BJ (cell line): ENCODE measurements around the gene ZFP36L2. TPM values are rescaled to one million over a fixed set of nuclear protein-coding genes. Genes with fewer than 3 reads are reported as not detected.
"Not testable (repeated sequence)": the region's sequence is repeated elsewhere in the genome, so short reads cannot be mapped to it uniquely, and the experiment has no call there.

Source experiments
- CTCF ChIA-PET: fragments of 350-600 bp; formaldehyde crosslinking; extraction: SDS; loops from one replicate; lab custom pipeline; 2021; ENCODE audit warnings: antibody characterized with exemption, inconsistent platforms; lab: Yijun Ruan, JAX
- POLR2A ChIA-PET: fragments of 300-600 bp; sonication (Branson Sonifier 250); formaldehyde crosslinking; extraction: SDS; loops from one replicate; lab custom pipeline; 2021; ENCODE audit warnings: antibody characterized with exemption; lab: Charles Lee
- DNase-seq: peaks from one replicate; pipeline ENCODE4 v3.0.0-alpha.2; 2011; ENCODE audit warnings: low read depth
- H3K27me3 ChIP-seq: 2 replicates; pipeline ENCODE4 v1.6.0; 2011; ENCODE audit warnings: low read length; ENCODE audit not compliant: control insufficient read depth, insufficient read depth
- H3K36me3 ChIP-seq: 2 replicates; pipeline ENCODE4 v1.5.1; 2011; ENCODE audit warnings: low read length; ENCODE audit not compliant: control insufficient read depth, insufficient read depth
- H3K4me3 ChIP-seq: 2 replicates; pipeline ENCODE4 v1.5.1; 2011; ENCODE audit warnings: low read depth, mild to moderate bottlenecking, control low read depth, low read length
- polyA plus RNA-seq: library from polyadenylated mRNA; depleted of rRNA; stranded (reverse); fragments of >200 nt; gene quantifications from 2 replicates; pipeline ENCODE4 v1.2.3, GENCODE V29; 2011
- TF ChIP-seq, protein P1 (sequence below): IDR thresholded peaks from 2 replicates; pipeline ENCODE4 v1.5.1; 2011; ENCODE audit warnings: low read depth, mild to moderate bottlenecking, control low read depth, inconsistent platforms, low read length, moderate library complexity; ENCODE audit not compliant: insufficient read depth

ZFP36L2 gene
- polyA plus RNA-seq, 1 experiment, result 4.0 TPM

DNA sequence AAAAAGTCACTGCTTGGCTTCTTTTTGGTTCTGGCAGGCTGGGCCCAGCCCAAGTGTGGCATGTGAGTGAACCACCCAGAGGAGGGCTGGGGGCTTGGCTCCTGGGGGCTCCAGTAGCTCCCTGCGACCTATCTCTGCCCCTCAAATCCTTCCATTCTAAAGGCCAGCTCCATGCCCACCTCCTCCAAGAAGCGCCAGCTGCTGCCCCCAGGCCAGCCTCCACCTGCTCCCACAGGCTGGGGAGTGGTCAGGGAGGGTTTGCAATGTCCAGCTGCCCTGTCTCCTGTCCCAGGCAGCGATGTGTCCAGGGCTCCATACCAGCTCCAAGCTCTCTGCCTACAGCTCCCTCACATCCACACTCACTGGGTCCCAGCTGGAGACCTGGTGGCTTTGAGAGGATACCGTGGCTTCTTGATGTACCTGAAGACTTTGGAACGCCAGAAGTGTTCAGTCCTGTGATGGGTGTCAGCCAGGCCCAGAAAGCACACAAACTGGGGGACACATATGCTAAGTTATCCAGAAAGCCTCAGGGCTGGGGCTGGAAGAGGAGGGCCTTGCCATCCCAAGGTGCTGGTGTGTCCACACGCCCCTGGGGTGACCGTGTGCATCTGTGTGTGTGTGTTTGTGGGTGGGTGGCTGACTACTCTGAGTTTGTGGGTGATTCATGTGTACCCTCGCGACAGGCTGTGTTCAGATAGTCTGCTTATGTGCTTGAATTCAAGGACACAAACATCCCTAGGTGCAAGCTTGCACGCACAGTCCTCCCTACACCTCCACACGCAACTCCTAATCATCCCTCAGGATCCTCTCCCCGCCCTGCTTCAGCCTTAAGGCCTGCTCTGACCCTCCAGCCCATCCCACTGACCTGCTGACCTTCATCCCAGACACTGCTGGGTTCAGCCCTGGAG is 33.4 kb downstream of the ZFP36L2 start:
- Histone ChIP-seq H3K4me3 (no peak overlapping the region), H3K27me3 (no peaks in the 10 kb centered on the region), H3K36me3 (no peaks in the 10 kb centered on the region)
- ChIA-PET POLR2A (no interaction called here), CTCF (no interaction called here)
- DNase-seq, result no peak
- TF ChIP-seq, protein P1, sequence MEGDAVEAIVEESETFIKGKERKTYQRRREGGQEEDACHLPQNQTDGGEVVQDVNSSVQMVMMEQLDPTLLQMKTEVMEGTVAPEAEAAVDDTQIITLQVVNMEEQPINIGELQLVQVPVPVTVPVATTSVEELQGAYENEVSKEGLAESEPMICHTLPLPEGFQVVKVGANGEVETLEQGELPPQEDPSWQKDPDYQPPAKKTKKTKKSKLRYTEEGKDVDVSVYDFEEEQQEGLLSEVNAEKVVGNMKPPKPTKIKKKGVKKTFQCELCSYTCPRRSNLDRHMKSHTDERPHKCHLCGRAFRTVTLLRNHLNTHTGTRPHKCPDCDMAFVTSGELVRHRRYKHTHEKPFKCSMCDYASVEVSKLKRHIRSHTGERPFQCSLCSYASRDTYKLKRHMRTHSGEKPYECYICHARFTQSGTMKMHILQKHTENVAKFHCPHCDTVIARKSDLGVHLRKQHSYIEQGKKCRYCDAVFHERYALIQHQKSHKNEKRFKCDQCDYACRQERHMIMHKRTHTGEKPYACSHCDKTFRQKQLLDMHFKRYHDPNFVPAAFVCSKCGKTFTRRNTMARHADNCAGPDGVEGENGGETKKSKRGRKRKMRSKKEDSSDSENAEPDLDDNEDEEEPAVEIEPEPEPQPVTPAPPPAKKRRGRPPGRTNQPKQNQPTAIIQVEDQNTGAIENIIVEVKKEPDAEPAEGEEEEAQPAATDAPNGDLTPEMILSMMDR, result no peak

GRCh38 chr2:43191947-43192516 is 34.4 kb downstream of the ZFP36L2 start:
- H3K36me3 ChIP-seq, result no peaks in the 10 kb centered on the region
- H3K4me3 ChIP-seq, result no peak overlapping the region
- no peak for DNase-seq
- TF ChIP-seq, protein P1, result 0 out of 2 replicates have a peak, but pooled peaks have one; percentile 18
- ChIA-PET CTCF (no interaction called here), POLR2A (interaction anchor here (0.6 kb wide), 1 partner anchor 43 kb away, joined by 3 read pairs; no protein-coding TSS in a partner anchor)
- no peaks in the 10 kb centered on the region for H3K27me3 ChIP-seq

GRCh38 chr2:43190311-43191052 is 35.9 kb downstream of the ZFP36L2 start:
- DNase-seq, result no peak
- H3K4me3 ChIP-seq, result no peak overlapping the region
- TF ChIP-seq, protein P1, result no peak
- H3K27me3 ChIP-seq, result no peaks in the 10 kb centered on the region
- no peaks in the 10 kb centered on the region for H3K36me3 ChIP-seq
- ChIA-PET CTCF (interaction anchor here (1.0 kb wide), 1 partner anchor 16 kb away, joined by 4 read pairs; no protein-coding TSS in a partner anchor), POLR2A (no interaction called here)

GRCh38 chr2:43189861-43190260 is 36.5 kb downstream of the ZFP36L2 start:
- DNase-seq, H3K4me3 ChIP-seq, POLR2A ChIA-PET, H3K36me3 ChIP-seq, H3K27me3 ChIP-seq: not testable (repeated sequence)
- CTCF ChIA-PET, result interaction anchor here (1.0 kb wide), 1 partner anchor 17 kb away, joined by 4 read pairs; no protein-coding TSS in a partner anchor

DNA sequence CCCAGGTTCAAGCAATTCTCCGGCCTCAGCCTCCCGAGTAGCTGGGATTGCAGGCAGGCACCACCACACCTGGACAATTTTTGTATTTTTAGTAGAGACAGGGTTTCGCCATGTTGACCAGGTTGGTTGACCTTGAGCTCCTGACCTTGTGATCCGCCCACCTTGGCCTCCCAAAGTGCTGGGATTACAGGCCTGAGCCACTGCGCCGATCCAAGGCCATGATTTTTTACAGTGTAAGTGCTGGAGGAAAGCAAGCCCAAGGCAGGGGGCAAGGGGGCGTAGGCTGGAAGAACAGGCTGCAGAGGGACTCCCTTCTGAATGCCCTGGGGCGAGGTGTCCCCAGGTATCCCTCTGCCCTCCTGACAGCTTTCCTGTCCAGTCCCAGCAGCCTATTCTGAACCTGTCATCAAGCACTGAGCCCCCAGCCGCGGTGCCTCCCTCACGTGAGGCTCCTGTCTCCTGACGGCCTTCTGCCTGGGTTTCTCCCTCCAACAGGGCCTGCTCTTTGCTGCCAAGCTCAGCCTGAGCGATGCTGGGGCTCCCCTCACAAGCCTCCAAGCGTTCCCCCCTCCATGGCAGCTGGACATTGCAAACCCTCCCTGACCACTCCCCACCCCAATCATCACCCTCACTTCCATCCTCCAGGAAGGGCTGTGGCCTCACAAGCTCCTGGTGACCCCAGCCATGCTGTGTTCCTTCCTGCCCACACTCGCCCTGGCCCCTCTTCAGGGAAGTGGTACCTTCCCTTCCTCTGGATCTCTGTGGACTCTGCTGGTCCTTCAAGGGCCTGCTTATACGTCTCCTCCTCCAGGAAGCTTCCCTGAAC is 37.6 kb downstream of the ZFP36L2 start:
- H3K4me3 ChIP-seq, result no peak overlapping the region
- CTCF ChIA-PET, result interaction anchor here (0.9 kb wide), 1 partner anchor 214 kb away, joined by 5 read pairs; no protein-coding TSS in a partner anchor
- TF ChIP-seq, protein P1, result no peak
- no peaks in the 10 kb centered on the region for H3K27me3 ChIP-seq
- no peak for DNase-seq
- POLR2A ChIA-PET, result no interaction called here
- H3K36me3 ChIP-seq, result no peaks in the 10 kb centered on the region
